GM21390 (cell line): ENCODE data around the gene C16orf96.
"Not testable (repeated sequence)": the region's sequence is repeated elsewhere in the genome, so short reads cannot be mapped to it uniquely, and the experiment has no call there.

ENCODE experiments used
- ATAC-seq: cut with Tn5 transposase; IDR thresholded peaks from one replicate; pipeline ENCODE4 v1.9.1; 2021; ENCODE audit not compliant: unreplicated experiment

C16orf96 gene

DNA sequence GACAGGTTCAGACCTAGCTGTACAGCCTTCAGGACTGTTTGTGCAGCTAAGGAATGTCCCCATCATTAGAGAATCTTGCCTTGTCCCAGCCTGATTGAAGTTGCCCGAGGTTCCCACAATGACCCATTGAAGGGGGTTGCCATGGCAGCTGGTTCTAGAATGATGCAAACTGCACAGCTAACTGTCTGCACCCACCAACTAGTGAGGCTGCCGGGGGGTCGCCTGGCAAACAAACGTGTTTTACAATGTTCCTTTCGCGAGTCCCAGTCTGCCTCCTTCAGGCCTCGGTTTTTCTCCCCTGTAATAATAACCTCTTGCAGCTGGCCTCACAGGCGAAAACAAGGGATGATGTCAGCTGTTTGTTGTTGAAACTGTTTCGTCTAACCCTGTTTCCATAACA is 5.5 kb downstream of the C16orf96 start:
- no peak for ATAC-seq

DNA sequence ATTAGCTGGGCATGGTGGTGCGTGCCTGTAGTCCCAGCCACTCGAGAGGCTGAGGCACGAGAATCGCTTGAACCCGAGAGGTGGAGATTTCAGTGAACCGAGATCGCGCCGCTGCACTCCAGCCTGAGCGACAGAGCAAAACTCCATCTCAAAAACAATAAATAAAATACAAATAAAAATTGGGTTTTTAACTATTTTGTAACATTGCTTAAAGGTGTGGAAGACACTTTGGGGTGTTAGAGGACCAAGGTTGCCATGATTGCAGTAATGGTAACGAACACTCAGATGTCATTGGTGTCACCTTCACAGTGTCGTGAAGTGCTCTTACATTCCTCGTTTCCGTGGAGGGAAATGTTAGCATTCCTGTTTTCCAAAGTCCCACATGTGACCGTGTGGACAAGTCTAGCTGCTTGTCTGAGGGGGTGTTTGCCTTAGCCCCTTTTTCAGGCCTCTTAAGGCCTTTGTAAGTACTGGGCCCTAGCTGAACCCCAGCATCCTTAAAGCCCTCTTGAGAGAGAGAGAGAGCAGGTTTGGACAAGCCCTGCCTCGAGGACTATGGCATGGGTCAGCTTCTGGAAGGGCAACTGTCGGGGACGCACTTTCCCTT is 8.6 kb downstream of the C16orf96 start:
- ATAC-seq: no peak

DNA sequence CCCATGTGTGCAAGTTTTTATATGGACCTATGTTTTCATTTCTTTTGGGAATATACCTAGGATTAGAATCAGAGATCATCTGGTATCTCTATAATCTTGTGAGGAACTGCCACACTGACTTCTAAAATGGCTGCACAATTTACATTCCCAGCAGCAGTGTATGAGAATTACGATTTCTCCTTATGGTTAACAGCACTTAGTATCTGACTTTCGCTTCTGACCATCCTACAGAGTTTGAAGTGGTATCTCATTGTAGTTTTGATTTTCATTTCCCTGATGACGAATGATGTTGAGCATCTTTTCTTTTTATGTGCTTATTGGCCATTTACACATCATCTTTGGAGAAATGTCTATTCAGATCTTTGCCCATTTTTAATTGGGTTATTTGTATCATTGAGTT is 10.0 kb downstream of the C16orf96 start:
- no peak for ATAC-seq

DNA sequence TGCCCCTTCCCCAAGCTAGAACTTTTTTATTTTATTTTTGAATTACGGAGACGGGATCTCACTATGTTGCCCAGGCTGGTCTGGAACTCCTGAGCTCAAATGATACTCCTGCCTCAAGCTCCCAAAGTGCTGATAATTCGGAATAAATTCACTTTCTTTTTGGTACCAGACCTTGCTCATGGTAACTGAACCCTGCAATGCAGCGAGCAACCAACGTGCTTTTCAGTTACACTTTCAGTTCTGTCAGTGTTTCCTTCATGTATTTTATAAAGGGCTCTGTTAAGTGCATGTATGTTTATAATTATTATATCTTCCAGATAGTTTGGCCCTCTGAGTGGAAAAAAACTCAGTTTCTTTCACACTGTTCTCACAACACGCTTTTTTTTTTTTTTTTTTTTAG is 13.9 kb downstream of the C16orf96 start:
- ATAC-seq: no peak

DNA sequence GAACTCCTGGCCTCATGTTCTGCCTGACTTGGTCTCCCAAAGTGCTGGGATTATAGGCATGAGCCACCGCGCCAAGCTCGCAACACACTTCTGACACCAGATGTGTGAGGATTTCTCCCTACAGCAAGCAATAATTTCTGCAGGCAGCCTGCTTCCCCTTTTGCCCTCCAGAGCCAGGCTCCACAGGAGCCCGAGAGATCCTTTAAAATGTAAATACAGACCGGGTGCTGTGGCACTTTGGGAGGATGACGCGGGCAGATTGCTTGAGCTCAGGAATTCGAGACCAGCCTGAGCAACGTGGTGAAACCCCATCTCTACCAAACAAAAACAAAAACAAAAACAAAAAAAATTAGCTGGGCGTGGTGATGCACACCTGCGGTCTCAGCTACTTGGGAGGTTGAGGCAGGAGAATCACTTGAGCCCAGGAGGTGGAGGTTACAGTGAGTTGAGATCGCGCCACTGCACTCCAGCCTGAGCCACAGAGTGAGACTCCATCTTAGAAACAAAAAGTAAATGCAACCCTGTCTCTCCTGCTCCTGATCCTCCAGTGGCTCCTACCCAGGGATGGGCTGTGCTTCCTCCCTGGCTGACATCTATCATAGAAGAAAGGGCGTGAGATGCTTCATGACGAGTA is 14.7 kb downstream of the C16orf96 start:
- ATAC-seq: no peak

DNA sequence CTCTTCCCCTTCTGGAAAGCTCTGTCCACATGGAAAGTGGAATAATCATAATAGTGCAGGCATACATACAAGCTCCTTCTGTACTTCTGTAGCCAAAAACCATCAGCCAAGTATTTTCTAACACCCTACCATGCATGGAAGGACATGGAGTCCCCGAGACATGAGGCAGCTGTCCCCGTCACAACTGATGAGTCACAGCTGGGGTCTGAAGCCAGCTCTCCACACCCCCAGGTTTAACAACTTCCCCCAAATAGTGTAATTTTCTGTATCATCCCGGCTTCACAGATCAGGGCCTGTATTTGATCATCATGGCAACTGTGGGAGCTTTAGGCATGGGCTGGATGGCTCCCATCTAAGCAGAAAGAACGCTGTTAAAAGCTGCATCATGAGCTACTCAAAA is 16.6 kb downstream of the C16orf96 start:
- ATAC-seq: no peak

DNA sequence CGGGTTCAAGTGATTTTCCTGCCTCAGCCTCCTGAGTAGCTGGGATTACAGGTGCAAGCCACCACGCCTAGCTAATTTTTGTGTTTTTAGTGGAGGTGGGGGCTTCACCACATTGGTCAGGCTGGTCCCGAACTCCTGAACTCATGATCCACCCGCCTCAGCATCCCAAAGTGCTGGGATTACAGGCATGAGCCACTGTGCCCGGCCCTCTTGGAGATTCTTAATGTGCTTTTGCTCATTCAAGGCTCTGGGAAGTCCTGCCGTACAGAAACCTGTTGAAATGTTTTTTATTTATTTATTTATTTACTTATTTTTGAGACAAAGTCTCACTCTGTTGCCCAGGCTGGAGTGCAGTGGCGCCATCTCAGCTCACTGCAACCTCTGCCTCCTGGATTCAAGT is 17.8 kb downstream of the C16orf96 start:
- not testable (repeated sequence) for ATAC-seq

DNA sequence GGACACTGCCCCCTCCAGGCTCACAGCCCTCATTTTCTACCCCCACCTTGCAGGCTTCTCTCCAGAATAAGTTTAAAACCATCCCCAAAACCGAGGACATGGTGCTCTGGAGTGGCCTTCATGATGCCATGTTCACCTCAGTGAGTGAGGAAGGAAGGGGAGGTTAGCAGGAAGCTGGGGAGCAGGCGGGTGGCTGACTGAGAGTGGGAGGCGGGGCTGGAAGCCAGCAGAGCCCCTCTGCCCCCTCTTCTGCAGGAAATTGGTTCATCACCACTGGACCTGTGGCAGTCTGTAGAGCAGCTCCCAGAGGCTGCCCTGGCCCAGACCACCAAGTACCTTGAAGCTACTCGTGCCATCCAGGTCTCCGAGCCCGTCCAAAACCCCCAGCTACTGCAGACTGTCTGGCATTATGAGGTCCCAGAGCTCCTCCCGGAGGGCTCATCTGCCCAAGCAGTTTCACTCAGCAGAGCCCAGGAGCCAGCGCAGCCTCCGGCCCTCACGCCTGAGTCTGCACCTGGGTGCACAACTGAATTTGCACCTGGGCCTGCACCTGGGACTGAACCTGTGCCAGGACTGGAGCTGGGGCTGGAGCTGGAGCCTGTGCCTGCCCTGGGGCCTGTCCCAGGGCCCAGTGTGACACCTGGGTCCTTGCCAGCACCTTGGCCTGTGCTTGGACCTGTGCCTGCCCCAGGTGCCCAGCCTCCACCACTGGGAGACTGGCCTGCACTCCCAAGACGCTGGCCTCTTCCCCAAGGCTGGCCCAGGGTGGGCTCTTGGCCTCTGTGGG is 19.0 kb downstream of the C16orf96 start:
- ATAC-seq: no peak

DNA sequence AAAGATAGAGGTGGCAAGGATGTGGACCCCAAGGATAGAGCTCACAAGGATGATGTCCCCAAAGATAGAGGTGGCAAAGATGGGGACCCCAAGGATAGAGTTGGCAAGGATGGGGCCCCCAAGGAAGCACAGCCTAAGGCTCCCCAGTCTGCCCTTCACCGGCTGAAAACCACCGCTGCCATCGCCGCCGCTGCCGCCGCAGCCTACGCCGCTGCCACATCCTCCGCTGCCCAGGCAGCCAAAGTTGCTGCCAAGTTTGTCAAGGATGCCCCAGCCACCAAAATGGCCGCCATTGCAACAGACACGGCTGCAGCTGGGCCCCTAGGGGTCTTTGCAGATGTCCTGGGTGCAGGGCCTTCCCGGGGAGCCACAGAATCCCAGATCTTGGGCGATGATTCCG is 19.9 kb downstream of the C16orf96 start:
- no peak for ATAC-seq

DNA sequence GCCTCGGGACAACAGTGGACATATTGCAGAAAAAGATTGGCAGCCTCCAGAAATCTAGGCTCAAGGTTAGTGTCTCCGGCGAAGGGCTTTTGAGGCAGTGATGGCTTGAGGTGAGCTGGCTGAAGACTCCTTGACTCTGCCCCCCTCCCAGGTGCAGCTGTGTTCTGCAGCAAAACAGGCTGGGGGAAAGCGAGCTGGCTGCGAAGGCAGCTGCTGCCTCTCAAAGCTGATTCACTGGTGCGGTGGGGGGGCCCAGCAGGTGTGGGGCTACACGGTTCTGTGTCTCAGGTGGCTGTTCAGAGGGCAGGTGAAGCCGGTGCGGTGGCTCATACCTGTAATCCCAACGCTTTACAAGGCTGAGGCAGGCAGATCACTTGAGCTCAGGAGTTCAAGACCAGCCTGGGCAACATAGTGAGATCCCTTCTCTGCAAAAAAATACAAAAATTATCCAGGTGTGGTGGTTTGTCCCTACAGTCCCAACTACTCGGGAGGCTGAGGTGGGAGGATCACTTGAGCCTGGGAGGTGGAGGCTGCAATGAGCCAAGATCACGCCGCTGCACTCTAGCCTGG is 22.9 kb downstream of the C16orf96 start:
- no peak for ATAC-seq

DNA sequence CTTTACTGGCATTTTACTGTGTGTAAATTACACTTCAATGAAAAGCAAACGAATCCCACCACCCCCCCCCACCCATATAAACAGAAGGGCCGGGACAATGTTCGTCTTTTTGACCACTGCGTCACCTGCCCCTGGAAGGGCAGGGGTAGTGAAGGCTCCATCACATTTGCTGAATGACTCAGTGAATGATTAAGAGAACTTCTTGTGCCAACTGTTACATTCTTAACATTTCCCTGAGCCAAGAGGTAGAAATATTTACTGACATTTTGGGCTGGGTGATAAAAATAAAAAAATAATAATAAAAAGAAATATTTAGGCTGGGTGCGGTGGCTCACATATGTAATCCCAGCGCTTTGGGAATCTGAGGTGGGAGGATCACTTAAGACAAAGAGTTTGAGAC is 24.1 kb downstream of the C16orf96 start:
- no peak for ATAC-seq

DNA sequence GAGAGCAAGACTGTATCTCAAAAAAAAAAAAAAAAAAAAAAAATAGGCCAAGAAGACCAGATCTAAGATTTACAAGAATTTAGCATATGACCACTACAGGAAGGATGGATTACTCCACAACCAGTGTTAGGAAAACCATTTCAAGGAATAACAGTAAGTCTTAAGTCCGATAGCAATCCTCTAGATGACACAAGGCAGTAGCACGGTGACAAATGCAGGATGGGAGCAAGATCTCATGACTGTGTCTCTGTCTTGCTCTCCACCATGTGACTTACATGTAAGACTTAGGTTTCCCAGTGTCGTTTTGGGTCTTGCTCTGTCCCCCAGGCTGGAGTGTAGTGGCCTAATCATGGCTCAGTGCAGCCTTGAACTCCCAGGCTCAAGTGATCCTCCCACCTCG is 27.8 kb downstream of the C16orf96 start:
- no peak for ATAC-seq

DNA sequence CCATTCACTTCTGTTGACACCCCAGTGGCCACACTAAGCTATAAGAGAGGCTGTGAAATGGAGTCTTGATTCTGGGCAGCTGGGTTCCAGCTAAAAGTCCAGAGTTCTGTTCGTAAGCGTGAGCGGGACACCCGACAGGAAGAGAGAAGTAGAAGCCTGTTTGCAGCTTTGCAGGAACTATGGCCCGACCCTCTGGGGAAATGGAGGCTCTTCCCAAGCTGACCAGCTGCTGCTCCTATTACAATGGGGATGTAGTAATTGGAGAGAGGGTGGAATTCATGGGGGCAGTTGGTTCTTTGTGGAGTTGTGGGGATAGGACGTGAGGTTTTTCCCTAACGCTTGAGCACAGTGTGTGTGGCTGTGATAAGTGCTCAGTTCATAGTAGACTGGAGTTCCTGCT is 30.2 kb downstream of the C16orf96 start:
- no peak for ATAC-seq

DNA sequence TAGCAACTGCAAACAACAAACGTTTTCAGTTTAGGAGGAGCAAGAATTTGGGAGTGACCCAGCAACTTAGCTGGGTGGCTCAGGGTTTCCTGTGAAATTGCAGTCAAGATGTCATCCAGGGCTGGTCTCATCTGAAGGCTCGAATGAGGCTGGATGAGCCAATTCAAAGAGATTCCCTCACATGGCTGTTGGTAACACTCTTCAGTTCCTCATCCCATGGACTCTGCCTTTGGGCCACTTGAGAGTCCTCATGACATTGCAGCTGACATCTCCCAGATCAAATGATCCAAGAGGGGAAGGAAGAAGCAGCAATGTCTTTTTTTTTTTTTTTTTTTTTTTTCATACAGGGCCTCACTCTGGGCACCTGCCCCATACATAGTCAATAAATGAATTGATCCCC is 32.2 kb downstream of the C16orf96 start:
- no peak for ATAC-seq

DNA sequence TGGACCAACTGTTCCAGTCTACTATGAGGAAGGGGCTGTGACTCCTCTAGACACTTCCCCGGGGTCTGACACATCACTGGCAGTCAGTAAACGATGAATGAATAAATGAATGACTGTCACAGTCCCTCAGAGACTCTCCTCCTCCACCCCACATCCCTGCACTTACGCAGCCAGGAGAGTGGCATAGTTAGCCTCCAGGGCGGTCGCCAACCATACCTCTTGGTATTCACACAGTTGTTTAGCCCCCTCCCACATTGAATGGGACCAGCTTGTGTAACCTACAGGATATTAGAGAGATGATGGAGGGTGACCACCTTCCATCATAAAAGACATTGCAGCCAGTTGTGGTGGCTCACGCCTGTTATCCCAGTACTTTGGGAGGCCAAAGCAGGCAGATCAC is 32.8 kb downstream of the C16orf96 start:
- no peak for ATAC-seq

DNA sequence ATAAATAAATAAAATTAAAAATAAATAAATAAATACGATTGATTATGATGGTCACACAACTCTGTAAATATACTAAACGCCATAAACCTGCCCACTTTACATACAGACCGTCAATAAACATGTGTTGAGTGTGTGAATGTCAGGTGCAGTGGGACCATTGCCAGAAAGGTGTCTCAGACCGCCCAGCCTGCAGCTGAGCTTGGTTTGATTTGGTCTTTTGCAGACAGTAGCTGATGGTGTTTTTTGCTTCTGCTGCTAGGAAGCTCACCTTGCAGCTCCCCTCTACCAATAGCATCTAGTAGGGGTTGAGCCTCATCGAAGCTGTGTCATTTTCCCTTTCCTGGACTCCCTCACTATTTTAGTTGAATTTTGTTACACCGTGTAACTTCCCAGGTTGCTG is 35.1 kb downstream of the C16orf96 start:
- ATAC-seq: no peak

DNA sequence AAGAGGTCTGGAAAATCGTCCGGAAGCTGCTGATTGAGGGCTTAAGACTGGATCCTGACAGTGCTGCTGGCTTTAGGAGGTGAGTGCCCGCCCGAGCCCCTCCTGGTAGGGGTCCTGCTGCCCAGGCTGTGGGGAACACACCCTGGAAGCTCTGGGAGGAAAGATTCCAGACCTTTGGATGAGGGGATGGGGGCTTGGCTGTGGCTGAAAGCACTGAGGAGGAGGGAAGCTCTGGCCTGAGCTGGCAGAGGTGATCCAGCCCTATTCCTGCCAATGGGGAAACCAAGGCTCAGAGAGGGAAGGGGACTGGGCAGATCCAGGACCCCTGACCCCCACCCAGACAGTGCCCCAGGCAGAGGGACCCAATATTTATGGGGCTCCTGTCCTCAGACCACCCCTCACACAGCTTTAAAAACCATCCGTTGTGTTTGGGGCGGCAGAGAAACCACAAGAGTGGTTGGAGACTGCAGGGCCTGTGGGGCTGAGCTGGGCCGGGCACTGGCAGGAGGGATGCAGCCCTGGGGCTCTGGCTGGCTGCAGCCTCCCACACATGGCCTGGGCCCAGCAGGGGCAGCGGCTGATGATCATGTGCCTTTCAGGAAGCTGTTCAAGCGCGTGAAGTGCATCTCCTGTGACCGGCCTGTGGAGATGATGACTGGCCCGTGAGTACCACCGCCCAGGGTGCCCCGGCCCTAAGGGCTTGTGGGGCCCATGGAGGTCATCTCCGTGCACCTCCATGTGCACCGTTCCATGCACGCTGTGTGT is 35.7 kb downstream of the C16orf96 start:
- ATAC-seq: no peak

DNA sequence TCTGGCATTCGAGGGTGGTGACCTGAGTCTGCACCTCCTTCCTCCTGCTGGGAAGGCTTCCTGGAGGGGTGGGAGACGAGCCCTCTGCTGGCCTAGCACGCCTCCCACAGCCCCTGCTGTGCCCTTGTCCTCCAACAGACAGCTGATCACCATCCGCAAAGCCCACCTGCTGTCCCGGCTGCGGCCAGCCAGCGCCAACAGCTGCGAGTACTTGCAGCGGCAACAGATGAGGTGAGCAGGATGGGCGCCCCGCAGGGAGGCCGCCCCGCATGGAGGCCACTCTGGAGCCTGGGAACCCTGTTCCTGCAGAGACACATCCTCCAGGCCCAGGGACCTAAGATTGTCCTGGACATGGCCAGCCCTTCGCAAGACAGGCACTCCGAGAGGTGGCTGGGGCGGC is 36.9 kb downstream of the C16orf96 start:
- no peak for ATAC-seq

DNA sequence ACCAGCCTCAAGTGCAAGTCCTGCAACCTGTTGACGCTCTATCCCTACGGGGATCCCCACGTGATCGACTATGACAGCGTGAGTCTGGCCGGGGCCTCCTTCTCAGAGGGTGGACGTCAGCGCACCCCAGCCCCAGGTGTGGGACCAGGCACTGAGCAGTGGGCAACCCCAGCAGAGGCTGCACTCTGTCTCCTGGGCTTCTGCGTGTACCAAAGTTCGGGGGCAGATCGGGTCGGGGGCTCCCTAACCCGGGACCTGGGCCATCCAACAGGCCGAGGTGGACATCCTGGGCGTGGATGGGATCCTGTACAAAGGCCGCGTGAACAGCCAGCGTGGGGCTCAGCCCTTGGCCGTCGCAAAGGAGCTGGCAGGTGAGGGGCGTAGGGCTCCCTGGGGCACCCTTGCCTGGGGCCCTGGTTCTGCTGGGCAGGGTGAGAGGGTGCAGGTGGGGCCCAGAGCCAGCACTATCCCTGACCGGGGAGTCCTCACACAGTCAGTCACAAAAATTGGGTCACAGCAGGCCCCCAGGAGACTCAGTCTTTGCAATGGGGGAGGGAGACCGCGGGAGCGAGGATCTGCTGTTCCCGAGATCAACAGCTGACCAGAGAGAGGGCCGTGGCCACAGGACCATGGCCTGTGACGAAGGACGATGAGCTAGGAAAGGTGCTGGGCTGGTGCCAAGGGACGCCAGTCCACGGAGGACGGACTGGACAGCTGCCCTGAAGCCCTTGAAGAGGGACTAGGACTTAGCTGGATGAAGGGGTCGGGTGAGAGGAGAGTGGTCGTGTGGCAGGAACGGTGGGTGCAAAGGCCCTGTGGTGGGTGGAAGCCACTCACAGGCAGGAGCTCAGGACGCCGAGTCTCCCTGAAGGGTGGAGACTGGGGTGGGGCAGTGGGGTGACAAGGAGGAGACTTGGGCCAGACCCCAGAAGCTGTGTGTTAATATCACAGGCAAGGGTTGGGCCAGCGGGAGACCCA is 38.6 kb downstream of the C16orf96 start:
- ATAC-seq: no peak

DNA sequence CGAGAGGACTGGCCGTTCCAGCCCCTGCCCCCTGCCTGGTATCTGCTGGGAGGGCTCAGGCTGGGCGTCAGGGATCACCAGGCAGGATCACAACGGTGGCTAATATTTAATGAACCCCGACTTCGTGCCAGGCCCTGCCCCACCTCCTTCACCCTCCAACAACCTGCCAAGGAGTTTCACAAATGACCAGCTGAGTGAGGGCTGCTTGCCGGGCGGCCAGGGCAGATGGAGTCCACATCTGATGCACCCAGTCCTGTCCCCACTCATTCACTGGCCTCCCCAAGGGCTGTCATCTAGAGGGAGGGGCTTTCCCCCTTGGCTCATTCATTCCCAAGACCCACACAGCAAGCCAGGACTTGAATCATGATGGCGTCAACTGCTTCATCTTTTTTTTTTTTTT is 41.0 kb downstream of the C16orf96 start:
- ATAC-seq: no peak
